Endodermal cell (in vitro differentiated cells): Measurements from ENCODE around the gene TAGLN3. TPM values are rescaled to one million over a fixed set of nuclear protein-coding genes. Genes with fewer than 3 reads are reported as not detected.
A peak's percentile ranks its signal among the peaks of the same experiment; 100 is the strongest.

Experiments
- DNase-seq: peaks from one replicate; pipeline ENCODE4 v3.0.0-alpha.2; 2017
- H3K27ac ChIP-seq: 2 replicates; pipeline ENCODE4 v1.5.1; 2013; ENCODE audit warnings: mild to moderate bottlenecking, low read depth, low read length, moderate library complexity
- H3K27me3 ChIP-seq: 2 replicates; pipeline ENCODE4 v1.6.1; 2013; ENCODE audit warnings: mild to moderate bottlenecking, low read length, moderate library complexity; ENCODE audit not compliant: insufficient read depth, control insufficient read depth, poor library complexity, severe bottlenecking
- H3K36me3 ChIP-seq: 2 replicates; pipeline ENCODE4 v1.7.0; 2013; ENCODE audit warnings: mild to moderate bottlenecking, low read length, moderate library complexity; ENCODE audit not compliant: control insufficient read depth, insufficient read depth
- H3K4me1 ChIP-seq: one replicate; pipeline ENCODE4 v1.7.0; 2013; ENCODE audit warnings: low read length; ENCODE audit not compliant: control insufficient read depth, insufficient read depth
- H3K4me3 ChIP-seq: 2 replicates; pipeline ENCODE4 v1.5.1; 2013; ENCODE audit warnings: mild to moderate bottlenecking, low read length, moderate library complexity
- H3K9ac ChIP-seq: 2 replicates; pipeline ENCODE4 v1.6.1; 2013; ENCODE audit warnings: mild to moderate bottlenecking, low read length, moderate library complexity; ENCODE audit not compliant: poor library complexity, severe bottlenecking; ENCODE audit errors: extremely low read depth
- H3K9me3 ChIP-seq: 2 replicates; pipeline ENCODE4 v1.6.1; 2013; ENCODE audit warnings: mild to moderate bottlenecking, low read length, moderate library complexity; ENCODE audit not compliant: control insufficient read depth
- H3K27ac Mint-ChIP-seq: 2 replicates; pipeline ENCODE4 v1.8.0; 2020; ENCODE audit warnings: mixed read lengths
- H3K27me3 Mint-ChIP-seq: 2 replicates; pipeline ENCODE4 v1.8.0; 2021; ENCODE audit warnings: mild to moderate bottlenecking, mixed read lengths; ENCODE audit not compliant: insufficient read depth
- H3K36me3 Mint-ChIP-seq: 2 replicates; pipeline ENCODE4 v1.8.0; 2020; ENCODE audit warnings: low read depth, mixed read lengths
- H3K4me1 Mint-ChIP-seq: 2 replicates; pipeline ENCODE4 v1.8.0; 2020; ENCODE audit warnings: mixed read lengths
- H3K4me3 Mint-ChIP-seq: 2 replicates; pipeline ENCODE4 v1.8.0; 2020; ENCODE audit warnings: mild to moderate bottlenecking, moderate library complexity, mixed read lengths
- H3K9me3 Mint-ChIP-seq: 2 replicates; pipeline ENCODE4 v1.8.0; 2020; ENCODE audit warnings: mild to moderate bottlenecking, mixed read lengths
- WGBS, 2 experiments: methylation state at CpG; one replicate each; pipeline versions ENCODE4 v1.1.5 to v1.1.7; 2013; ENCODE audit warnings: missing lambda C conversion rate in 2 of 2, mixed read lengths in 1 of 2; ENCODE audit not compliant: insufficient coverage in 1 of 2, insufficient read length in 1 of 2; 5-methylcytosine and 5-hydroxymethylcytosine counted together
- total RNA-seq, 2 donors: library from RNA; stranded (reverse); fragmentation: NEBNext Ultra II Directional in 1 of 2; extraction: Animal tissue kit (Norgen Biotek cat#: 25700) in 1 of 2; gene quantifications; 2 replicates in 1 of 2; 3 replicates in 1 of 2; pipeline ENCODE4 v1.2.1, GENCODE V29; 2021
- TF ChIP-seq, protein P1 (sequence below): fragments of 200-600 bp; sonication (generic); conservative IDR thresholded peaks from 2 replicates; pipeline ENCODE4 v1.5.0; 2021; ENCODE audit warnings: antibody characterized with exemption, mild to moderate bottlenecking

The TAGLN3 gene
- total RNA-seq, 2 donors from 2014 or later: 1.4 to 3.7 TPM

DNA sequence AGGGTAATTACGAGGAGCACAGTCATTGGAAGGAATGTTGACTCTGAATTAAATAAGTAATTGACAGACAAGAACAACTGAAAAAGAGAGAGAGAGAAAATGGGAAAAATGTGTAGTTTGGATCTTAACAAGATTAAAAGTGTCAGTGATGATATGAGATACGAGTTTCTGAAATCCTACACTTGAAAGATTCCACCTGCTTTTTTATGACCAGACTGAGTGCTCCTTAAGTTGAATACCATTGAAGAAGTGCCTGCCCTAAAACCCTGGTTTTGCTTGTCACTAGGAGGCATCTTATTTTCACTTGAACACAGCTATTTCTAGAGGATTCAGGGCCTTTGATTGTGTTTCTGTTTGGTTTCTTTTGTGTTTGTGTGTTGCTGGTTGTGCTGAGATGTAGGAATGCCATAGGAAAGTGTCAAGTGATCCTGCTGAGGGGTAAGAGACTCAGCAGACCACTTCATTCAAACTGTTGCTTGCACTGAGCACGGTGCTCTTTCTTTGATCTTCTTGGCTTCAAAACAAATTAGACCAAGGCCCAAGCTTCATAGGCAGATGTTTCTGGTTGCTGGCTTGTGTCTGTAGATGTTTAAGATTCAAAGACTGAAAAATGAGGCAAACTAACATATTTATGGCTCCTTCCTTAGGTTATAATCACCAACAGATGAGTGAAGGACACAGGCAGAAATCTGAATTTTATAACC lies 37.1 kb upstream of the TAGLN3 start:
- DNase-seq: no peak
- WGBS, 2 experiments: 73 to 88% methylated on average over 3 of the region's 3 CpGs

DNA sequence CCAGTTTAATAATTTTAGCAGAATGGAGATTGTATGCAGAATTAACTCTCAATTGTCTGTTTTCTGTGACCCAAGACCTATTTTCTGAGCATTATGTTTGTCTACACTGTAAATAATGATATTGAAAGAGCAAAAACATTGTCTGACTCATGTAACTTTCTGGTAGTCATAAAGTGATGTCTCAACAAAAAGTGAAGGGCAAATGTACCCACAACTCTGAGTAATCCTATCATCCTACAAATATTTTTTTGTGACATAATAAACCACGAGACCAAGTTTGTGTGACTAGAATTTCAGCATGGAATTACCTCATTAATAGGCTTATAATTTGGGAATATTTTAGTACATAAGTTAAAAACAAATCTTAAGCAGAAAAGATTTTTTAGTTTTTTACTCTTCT lies 35.3 kb upstream of the TAGLN3 start:
- no peaks in the 10 kb centered on the region for H3K9me3 ChIP-seq
- Mint-ChIP-seq H3K27me3 (no peaks in the 10 kb centered on the region), H3K4me1 (peaks cover 9% of the 10 kb centered on the region), H3K9me3 (no peaks in the 10 kb centered on the region), H3K27ac (no peak overlapping the region), H3K4me3 (no peak overlapping the region), H3K36me3 (peaks cover 29% of the 10 kb centered on the region)
- DNase-seq: no peak
- TF ChIP-seq, protein P1, sequence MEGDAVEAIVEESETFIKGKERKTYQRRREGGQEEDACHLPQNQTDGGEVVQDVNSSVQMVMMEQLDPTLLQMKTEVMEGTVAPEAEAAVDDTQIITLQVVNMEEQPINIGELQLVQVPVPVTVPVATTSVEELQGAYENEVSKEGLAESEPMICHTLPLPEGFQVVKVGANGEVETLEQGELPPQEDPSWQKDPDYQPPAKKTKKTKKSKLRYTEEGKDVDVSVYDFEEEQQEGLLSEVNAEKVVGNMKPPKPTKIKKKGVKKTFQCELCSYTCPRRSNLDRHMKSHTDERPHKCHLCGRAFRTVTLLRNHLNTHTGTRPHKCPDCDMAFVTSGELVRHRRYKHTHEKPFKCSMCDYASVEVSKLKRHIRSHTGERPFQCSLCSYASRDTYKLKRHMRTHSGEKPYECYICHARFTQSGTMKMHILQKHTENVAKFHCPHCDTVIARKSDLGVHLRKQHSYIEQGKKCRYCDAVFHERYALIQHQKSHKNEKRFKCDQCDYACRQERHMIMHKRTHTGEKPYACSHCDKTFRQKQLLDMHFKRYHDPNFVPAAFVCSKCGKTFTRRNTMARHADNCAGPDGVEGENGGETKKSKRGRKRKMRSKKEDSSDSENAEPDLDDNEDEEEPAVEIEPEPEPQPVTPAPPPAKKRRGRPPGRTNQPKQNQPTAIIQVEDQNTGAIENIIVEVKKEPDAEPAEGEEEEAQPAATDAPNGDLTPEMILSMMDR: no peak
- 100% methylated on average over 1 of the region's 1 CpG; no CpG with 5 or more reads in 1 of the 2 experiments for WGBS, 2 experiments
- no peak overlapping the region for H3K9ac ChIP-seq
- H3K4me1 ChIP-seq: no peaks in the 10 kb centered on the region
- no peak overlapping the region for H3K4me3 ChIP-seq
- H3K36me3 ChIP-seq: peaks cover 64% of the 10 kb centered on the region
- H3K27ac ChIP-seq: no peak overlapping the region
- no peaks in the 10 kb centered on the region for H3K27me3 ChIP-seq

More for the DNA sequence above, 37.1 kb upstream of the TAGLN3 start:
- Mint-ChIP-seq H3K36me3 (peaks cover 23% of the 10 kb centered on the region), H3K9me3 (no peaks in the 10 kb centered on the region), H3K4me3 (no peak overlapping the region), H3K27me3 (no peaks in the 10 kb centered on the region), H3K27ac (peak overlapping the region; percentile 50), H3K4me1 (peaks cover 22% of the 10 kb centered on the region)
- H3K27me3 ChIP-seq: no peaks in the 10 kb centered on the region
- no peaks in the 10 kb centered on the region for H3K9me3 ChIP-seq
- no peaks in the 10 kb centered on the region for H3K4me1 ChIP-seq
- H3K9ac ChIP-seq: no peak overlapping the region
- H3K4me3 ChIP-seq: no peak overlapping the region
- H3K27ac ChIP-seq: peak overlapping the region; percentile 65
- TF ChIP-seq, protein P1: no peak
- peaks cover 55% of the 10 kb centered on the region for H3K36me3 ChIP-seq

GRCh38 chr3:111965484-111965883 lies 33.2 kb upstream of the TAGLN3 start:
- TF ChIP-seq, protein P1: no peak
- no peak overlapping the region for H3K27ac Mint-ChIP-seq
- Histone ChIP-seq H3K4me1 (no peaks in the 10 kb centered on the region), H3K27ac (no peak overlapping the region), H3K9me3 (no peaks in the 10 kb centered on the region), H3K27me3 (no peaks in the 10 kb centered on the region), H3K36me3 (peaks cover 68% of the 10 kb centered on the region), H3K9ac (no peak overlapping the region), H3K4me3 (no peak overlapping the region)
- 84 to 98% methylated on average over 2 of the region's 2 CpGs for WGBS, 2 experiments
- no peaks in the 10 kb centered on the region for H3K27me3 Mint-ChIP-seq
- H3K4me1 Mint-ChIP-seq: peaks cover 9% of the 10 kb centered on the region
- H3K4me3 Mint-ChIP-seq: no peak overlapping the region
- H3K9me3 Mint-ChIP-seq: no peaks in the 10 kb centered on the region
- H3K36me3 Mint-ChIP-seq: peaks cover 43% of the 10 kb centered on the region
- DNase-seq: no peak
